Hippocampal formation (tissue), 2 donors: ENCODE measurements around the gene RNF166.

Experiments
- DNase-seq, 2 donors: peaks; one replicate each; lab custom pipeline; 2025; lab: John Stamatoyannopoulos, UW

The RNF166 gene

GRCh38 chr16:88723911-88724310, 17.7 kb upstream of the RNF166 start:
- no peak for DNase-seq

- no peak for DNase-seq
Measured at GRCh38 chr16:88723507-88723887, 17.3 kb upstream of the RNF166 start.

GRCh38 chr16:88722784-88723506, 16.7 kb upstream of the RNF166 start:
- DNase-seq = no peak

- DNase-seq = no peak
Measured at GRCh38 chr16:88721815-88722755, 15.9 kb upstream of the RNF166 start.

GRCh38 chr16:88721236-88721635, 15.0 kb upstream of the RNF166 start:
- no peak for DNase-seq

GRCh38 chr16:88720396-88720970, 14.3 kb upstream of the RNF166 start:
- DNase-seq = no peak

GRCh38 chr16:88719933-88720296, 13.7 kb upstream of the RNF166 start:
- no peak for DNase-seq

- peak; percentile 75 to 78 for DNase-seq
Measured at GRCh38 chr16:88719267-88719932, 13.2 kb upstream of the RNF166 start.

GRCh38 chr16:88718178-88718577, 12.0 kb upstream of the RNF166 start:
- no peak for DNase-seq

- no peak for DNase-seq
Measured at GRCh38 chr16:88716601-88717001, 10.4 kb upstream of the RNF166 start.

- DNase-seq = no peak
Measured at GRCh38 chr16:88716201-88716600, 10.0 kb upstream of the RNF166 start.

GRCh38 chr16:88715312-88716190, 9.3 kb upstream of the RNF166 start:
- no peak for DNase-seq

GRCh38 chr16:88714420-88715302, 8.5 kb upstream of the RNF166 start:
- DNase-seq = no peak

GRCh38 chr16:88713568-88714419, 7.6 kb upstream of the RNF166 start:
- DNase-seq = no peak

GRCh38 chr16:88713054-88713453, 6.8 kb upstream of the RNF166 start:
- DNase-seq = no peak

GRCh38 chr16:88712362-88712979, 6.3 kb upstream of the RNF166 start:
- no peak for DNase-seq

- DNase-seq = no peak
Measured at GRCh38 chr16:88711750-88712340, 5.6 kb upstream of the RNF166 start.

- no peak for DNase-seq
Measured at GRCh38 chr16:88710556-88710955, 4.3 kb upstream of the RNF166 start.
